HG02840 (cell line): ENCODE measurements around the gene UBXN7.
"Not testable (repeated sequence)": the region's sequence is repeated elsewhere in the genome, so short reads cannot be mapped to it uniquely, and the experiment has no call there.

Experiments used
- ATAC-seq: cut with Tn5 transposase; IDR thresholded peaks from one replicate; pipeline ENCODE4 v1.9.1; 2021; ENCODE audit warnings: mild to moderate bottlenecking, moderate library complexity, moderate number of reproducible peaks; ENCODE audit not compliant: unreplicated experiment, low FRiP score

The UBXN7 gene

DNA sequence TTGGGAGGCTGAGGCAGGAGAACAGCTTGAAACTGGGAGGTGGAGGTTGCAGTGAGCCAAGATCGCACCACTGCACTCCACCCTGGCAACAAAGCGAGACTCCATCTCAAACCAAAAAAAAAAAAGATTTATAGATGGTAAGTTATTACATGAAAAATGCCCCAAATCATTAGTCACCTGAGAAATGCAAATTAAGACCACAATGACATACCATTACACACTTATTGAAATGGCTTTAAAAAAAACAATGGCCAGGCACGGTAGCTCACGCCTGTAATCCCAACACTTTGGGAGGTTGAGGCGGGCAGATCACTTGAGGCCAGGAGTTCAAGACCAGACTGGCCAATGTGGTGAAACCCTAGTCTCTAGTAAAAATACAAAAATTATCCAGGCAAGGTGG lies 10.6 kb downstream of the UBXN7 start:
- not testable (repeated sequence) for ATAC-seq

- no peak for ATAC-seq
Measured at GRCh38 chr3:196419386-196419785, 12.8 kb downstream of the UBXN7 start.

GRCh38 chr3:196418601-196419000 lies 13.6 kb downstream of the UBXN7 start:
- no peak for ATAC-seq

DNA sequence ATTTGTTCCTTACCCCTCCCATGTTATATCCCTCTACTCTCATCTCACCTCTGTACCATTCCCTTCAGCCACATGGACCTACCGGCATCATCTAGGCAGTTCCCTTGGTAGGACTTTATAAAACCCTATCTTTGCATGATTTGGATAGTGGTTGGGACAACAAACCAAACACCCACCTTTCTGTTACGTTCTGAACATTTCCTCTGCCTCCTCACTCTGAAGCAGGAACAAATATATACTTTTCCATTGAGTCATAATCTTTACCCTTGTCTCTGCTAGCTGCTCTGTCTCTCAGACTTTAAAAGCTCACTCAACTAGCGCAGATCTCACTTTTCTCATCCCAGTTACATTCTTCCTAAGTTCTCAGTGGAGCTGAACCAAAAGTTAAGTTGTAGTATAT lies 17.8 kb downstream of the UBXN7 start:
- ATAC-seq, result no peak

DNA sequence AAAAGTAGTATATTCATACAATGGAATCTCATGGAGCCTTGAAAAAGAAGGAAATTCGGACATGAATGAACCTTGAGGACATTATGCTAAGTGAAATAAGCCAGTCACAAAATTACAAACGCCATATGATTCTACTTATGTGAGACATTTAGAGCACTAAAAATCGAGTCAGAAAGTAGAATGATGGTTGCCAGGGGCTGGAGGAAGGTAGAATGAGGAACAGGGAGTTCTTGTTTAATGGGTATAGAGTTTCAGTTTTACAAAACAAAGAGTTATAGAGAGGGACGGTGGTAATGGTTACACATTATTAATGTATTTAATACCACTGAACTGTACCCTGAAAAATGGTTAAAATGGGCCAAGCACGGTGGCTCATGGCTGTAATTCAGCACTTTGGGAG lies 19.5 kb downstream of the UBXN7 start:
- ATAC-seq, result no peak

DNA sequence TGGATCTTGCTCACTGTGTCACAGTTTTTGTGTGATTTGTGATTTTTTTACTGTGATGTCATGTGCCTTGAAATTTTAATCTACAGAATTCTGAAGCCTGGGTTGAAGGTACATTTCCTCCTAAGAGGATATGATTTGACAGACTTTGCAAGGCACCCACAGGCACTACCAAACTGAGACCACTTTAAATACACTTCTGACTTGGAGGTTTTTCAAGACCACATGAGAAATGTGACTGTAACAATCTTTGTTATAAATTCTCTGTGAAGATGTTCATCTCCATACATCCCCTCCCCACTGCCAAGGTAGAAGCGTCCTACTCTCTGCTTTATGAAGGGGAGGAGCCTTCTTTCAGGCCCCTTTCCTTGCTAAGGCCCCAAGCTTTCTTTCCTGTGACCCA lies 22.8 kb downstream of the UBXN7 start:
- no peak for ATAC-seq

DNA sequence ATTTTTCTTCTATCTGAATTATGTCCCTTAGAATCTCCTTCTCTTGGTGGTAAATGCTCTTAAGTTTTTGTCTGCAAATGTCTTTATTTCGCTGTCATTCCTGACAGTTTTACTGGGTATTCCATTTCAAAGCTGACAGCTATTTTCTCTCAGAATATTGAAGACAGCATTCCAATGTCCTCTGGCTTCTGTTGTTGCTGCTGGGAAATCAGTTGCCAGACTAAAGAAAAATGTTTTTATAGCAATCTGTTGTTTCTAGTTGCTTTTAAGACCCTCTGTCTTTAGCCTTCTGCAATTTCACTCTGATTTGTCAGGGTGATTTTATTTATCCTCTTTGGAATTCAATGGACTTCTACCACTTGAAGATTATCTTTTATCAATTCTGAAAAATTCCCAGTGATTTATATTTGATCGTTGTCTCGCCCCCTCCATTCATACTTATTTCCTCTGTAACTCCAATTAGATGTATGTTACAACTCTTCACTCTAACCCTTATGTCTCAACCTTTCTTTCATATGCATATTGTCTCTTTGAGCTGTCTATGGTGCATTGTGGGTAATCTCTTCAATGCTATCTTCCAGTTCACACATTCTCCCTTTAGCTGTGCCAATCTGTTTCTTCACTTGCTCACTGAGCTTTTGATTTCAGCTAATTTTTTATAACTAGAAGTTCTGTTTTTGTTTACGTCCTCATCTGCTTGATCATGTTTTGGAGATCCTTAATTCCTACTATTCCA lies 23.5 kb downstream of the UBXN7 start:
- no peak for ATAC-seq

DNA sequence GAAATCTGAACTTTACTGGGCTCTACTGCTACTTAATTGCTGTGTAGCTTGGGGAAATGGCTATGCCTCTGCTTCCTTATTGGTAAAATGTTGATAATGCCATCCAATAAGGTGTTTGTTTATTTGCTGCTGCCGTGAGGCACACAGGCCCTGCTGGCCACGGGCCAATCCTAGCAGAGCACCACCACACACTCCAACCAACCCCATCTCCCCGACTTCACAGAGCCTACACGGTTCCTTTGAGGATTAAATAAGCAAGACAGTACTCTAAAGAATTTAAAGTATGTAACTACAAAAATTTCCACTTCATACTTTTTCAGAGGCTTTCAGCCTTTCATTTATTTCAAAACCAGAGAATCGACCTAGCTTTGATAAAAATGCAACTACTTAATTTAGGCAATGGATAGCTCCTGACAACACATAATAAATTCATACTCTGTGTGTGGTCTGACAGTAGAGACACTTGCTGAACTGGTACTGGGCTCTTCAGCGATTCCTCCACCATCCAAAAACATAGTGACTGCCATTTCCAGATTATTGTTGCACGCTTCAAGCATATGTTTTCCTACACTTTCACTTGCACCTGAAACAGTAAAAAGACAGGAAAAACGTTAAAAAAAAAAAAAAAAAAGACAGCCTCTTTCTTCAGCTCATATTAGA lies 25.3 kb downstream of the UBXN7 start:
- ATAC-seq, result no peak

- ATAC-seq, result no peak
Measured at GRCh38 chr3:196400331-196400730, 31.9 kb downstream of the UBXN7 start.

- ATAC-seq, result no peak
Measured at GRCh38 chr3:196399485-196399945, 32.7 kb downstream of the UBXN7 start.

- ATAC-seq, result no peak
Measured at GRCh38 chr3:196398782-196399181, 33.4 kb downstream of the UBXN7 start.

GRCh38 chr3:196397941-196398340 lies 34.3 kb downstream of the UBXN7 start:
- ATAC-seq, result no peak

DNA sequence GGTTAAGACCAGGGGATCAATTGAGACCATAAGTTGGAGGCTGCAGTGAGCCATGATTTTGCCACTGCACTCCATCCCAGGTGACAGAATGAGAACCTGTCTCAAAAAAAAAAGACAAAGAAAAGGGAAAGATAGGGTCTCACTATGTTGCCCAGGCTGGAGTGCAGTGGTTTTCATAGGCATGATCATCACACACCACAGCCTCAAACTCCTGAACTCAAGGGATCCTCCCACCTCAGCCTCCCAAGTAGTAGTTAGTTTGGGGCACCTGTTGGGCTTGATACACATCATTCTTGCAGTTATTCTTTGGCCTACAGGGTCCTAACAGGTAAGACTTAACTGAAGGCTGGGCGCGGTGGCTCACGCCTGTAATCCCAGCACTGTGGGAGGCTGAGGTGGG lies 42.1 kb downstream of the UBXN7 start:
- ATAC-seq, result no peak

DNA sequence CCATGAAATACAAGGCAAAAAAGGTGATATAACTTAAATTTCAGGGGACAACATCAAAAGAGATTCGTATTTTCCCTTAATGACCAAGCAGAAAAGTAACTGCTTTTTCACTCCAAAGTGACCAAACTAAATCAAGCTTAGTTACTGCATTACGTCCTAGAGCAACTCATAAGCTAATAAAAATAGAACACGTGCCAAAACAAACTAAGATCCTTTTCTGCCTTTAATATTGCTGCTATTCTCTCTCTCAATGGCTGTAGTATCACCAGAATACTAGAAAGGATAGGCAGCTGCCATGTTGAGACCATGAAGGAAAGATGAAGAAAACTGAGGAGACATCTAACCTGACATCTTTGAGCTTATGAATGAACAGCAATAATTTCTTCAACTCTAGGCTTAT lies 43.3 kb downstream of the UBXN7 start:
- ATAC-seq, result no peak

DNA sequence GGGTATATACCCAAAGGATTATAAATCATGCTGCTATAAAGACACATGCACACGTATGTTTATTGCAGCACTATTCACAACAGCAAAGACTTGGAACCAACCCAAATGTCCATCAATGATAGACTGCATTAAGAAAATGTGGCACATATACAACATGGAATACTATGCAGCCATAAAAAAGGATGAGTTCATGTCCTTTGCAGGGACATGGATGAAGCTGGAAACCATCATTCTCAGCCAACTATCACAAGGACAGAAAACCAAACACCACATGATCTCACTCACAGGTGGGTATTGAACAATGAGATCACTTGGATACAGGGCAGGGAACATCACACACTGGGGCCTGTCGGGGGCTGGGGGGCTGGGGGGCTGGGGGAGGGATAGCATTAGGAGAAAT lies 44.3 kb downstream of the UBXN7 start:
- ATAC-seq, result not testable (repeated sequence)

DNA sequence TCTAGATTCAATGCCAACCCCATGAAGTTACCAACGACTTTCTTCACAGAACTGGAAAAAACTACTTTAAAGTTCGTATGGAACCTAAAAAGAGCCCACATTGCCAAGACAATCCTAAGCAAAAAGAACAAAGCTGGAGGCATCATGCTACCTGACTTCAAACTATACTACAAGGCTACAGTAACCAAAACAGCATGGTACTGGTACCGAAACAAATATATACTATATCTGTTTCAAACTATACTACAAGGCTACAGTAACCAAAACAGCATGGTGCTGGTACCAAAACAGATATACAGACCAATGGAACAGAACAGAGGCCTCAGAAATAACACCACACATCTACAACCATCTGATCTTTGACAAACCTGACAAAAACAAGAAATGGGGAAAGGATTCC lies 45.4 kb downstream of the UBXN7 start:
- ATAC-seq, result not testable (repeated sequence)

DNA sequence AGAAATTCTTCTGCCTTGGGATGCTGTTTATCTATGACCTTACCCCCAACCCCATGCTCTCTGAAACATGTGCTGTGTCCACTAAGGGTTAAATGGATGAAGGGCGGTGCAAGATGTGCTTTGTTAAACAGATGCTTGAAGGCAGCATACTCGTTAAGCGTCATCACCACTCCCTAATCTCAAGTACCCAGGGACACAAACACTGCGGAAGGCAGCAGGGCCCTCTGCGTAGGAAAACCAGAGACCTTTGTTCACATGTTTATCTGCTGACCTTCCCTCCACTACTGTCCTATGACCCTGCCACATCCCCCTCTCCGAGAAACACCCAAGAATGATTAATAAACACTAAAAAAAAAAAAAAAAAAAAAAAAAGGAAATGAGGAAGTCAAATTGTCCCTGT lies 46.2 kb downstream of the UBXN7 start:
- not testable (repeated sequence) for ATAC-seq

GRCh38 chr3:196385446-196385845 lies 46.8 kb downstream of the UBXN7 start:
- not testable (repeated sequence) for ATAC-seq

DNA sequence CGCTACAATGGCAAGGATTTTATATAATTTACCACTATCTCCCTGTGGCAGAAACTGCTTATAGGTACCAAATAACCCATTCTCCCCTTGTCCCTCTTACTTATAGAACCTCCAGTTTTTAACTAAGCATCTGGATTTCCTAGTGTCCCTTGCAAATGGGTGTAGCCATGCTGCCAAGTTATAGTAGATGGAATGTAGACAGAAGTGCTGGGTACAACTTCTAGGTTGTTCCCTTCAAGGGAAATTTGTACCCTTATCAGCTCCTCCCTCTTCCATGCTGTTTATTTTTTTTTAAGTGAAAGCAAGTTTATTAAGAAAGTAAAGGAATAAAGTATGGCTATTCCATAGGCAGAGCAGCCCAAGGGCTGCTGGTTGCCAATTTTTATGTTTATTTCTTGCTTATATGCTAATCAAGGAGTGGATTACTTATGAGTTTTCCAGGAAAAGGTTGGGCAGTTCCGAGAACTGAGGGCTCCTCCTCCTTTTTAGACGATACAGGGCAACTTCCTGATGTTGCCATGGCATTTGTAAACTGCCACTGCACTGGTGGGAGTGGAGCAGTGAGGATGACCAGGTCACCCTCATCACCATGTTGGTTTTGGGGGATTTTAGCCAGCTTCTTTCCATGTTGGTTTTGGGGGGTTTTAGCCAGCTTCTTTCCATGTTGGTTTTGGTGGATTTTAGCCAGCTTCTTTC lies 53.9 kb downstream of the UBXN7 start:
- no peak for ATAC-seq

DNA sequence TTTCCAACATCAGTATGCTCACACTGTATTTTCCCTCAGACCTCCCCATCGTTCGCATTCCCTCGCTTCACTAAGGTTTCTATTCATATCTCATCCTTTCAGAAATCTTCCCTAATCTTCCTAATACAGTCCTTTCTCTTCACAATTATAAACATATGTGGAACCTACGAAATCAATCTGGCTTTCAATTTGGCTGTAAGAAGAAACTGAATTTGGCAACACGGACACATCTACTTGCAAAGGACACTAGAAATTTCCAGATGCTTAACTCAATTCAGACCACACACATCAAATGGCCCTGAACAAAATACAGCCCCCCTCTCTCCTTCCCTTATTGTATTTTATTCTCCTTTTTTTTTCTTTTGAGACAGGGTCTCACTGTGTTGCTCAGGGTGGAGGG lies 54.9 kb downstream of the UBXN7 start:
- ATAC-seq, result no peak

GRCh38 chr3:196365736-196366135 lies 66.5 kb downstream of the UBXN7 start:
- ATAC-seq, result no peak

DNA sequence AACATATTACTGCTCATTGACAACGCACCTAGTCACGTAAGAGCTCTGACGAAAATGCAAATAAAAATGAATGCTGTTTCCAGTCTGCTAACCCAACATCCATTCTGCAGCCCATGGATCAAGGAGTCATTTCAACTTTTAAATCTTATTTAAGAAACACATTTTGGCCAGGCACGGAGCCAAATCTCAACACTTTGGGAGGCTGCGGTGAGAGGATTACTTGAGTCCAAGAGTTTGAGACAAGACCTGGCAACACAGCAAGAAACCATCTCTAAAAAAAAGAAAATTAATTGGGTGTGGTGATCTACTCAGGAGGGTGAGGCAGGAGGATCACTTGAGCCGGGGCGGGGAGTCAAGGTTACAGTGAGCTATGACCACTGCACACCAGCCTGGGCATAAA lies 71.6 kb downstream of the UBXN7 start:
- no peak for ATAC-seq
